SK-N-DZ (cell line): Measurements from ENCODE around the gene SIGMAR1.
"Not testable (repeated sequence)": the region's sequence is repeated elsewhere in the genome, so short reads cannot be mapped to it uniquely, and the experiment has no call there.

Experiments used
- DNase-seq: peaks from one replicate; pipeline ENCODE4 v3.0.0-alpha.2; 2015; ENCODE audit warnings: low spot score

The SIGMAR1 gene

DNA sequence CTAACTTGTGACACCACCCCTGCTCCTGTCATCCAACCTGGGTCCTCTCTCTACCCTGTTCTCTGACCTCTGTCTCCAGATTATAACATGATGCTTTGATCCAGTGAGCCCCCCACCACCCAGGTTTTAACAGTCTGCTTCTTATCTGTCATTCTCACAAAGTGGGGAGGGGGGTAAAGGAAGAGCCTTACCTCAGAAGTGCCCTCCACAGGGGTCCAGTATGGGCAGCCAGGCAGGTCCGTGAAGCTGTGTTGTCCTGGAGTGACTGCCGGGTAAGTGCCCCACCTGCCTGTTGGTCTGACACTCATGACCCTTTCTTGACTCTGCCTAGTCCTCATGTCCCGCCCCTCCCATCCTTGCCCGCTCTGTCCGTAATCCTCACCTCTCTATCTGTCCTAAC lies 17.8 kb upstream of the SIGMAR1 start:
- no peak for DNase-seq

DNA sequence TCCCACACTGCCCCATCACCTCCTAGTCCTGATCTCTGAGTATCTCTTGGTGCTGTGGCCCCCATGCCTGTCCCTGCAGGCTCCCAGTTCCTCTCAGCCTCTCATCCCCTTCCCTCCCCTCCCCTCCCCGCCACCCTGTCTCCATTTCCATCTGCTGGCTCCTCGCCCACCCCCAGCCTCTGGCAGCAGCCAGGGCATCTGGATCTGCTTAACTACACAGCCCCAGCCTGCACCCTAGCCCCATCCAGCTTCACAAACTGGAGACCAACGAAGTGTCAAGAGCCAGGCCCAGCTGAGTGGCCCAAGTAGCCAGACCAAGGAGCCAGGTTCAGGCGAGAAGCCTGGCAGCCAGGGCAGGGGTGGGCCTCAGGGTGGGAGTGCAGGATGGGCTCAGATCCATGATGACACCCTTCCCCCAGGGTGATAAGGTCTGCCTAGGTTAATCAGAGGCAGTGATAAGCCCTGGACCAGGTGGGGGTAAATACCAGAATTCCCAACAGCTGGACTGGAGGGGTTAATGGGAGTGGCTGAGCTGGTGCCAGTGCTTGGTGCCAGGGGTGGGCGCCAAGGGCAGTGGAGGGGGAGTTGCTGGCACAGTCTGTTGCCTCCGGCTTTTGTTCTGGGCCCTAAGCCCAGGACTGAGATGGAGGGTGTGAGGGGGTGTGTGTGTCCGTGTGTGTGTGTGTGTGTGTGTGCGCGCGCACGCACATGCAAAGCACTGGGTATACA lies 16.9 kb upstream of the SIGMAR1 start:
- peak; percentile 79 for DNase-seq

DNA sequence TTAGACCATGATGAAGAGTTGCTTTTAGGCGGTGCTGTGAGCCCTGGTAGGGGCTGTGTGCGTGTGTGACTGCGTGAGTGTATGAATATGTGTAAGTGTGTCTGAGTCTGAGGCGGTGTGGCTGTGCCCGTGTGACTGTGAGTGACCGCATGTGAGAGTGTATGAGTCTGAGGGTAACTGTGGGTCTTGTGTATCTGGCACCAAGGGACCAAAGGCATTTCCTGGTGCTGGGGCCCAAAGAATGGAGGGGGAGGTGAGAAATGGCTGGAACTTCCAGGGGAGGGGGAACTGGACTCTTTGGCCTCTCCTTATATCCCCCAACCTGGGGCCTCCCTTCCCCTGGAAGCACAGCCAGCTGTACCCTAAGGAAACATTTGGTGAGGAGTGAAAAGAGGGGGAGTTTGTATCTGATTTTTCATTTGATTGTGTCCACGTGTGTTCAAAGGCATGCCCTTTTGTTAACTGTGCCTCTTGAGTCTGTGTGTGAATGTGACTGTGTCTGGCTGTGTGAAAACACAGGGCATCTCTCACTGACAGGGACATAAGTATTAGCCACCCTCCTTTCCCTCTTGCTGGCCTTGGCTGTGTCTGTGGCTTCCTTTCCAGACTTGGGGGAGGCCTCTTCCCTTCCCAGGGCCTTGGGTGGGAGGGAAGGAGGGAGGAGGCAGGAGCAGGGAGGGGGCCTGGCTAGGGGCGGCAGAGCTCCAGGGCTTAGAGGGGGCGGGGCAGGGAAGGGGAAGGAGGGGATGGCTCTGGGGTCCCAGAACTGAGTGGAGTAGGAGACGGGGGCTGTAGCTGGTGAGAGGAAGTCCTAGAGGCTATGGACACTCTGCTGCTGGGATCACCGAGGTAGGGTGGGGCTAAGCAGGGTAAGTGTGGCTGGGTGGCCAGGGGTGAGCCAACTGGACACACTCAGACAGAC lies 15.8 kb upstream of the SIGMAR1 start:
- peak; percentile 73 for DNase-seq

DNA sequence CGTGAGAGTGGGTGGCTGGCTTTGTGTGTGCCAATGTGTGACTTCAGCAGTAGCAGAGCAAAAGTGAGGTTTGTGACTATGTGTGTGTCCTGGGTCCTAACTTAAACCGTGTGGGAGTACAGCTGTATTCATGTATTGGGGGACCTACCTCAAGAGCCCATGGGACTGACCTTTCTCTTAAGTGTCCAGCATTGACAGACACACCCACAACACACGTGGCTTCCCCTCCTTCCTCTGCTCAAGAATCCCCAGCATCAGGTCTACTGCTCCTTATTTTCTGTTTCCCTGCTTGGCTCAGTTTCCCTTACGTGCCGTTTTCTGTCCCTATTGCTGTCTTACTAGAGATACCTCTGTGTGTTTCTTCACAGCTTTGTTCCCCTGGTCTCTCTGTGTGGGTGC lies 15.0 kb upstream of the SIGMAR1 start:
- DNase-seq = no peak

DNA sequence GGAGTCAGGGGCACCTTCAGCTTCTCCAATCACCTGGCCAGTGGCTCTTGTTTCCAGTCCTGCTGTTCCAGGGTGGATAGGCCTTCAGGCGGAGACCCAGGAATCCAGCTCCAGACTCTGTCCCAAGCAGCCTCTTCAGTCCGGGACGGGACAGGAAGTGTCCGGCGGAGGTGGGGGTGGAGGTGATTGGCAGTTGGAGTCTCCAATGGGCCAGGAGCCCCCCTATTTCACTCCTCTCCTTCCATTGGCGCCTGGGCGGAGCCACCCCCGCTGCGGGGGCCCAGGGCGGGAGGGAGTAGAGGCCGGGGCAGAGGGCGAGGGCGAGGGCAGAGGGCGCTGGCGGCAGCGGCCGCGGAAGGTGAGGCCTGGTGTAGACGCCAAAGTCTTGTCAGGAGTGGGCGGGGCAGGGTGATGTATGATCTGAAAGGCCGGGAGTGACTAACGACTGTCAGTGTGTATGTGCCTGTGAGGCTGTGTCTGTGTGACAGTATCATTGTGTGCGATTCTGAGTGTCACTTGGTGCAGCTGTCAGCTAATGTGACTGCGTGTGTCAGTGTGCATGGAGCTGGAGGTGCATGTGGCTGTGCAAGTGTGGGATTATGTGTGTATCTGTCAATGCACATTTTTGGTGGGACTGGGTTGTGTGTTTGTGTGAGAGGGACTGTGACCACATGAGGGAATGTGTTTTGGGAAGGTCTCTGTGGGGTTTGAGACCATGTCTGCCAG lies 14.5 kb upstream of the SIGMAR1 start, which contains the start of gene IL11RA:
IL11RA (plus strand) TSS at position 310 of the 726 bp plus-strand sequence. CDS start 3,033 bp downstream, outside the sequence.
- DNase-seq = peak; percentile 87

DNA sequence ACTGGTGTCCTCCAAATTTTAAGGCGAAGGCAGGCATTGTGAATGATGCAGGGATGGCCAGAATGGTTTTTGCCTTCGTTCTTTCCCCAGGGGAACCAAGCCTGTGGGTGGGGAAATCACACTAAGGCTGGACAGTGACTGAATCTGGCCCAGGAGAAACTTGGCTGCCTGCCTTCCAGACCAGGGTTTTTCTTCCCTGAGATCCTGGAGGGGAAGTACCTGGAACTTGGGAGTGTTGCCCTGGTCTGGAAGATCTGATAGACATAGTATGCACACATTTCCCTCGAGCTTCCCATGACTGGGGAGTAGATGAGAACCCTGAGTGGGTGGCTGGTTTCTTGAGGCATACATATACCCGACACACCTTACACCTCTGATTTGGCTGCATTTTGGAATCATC lies 13.7 kb upstream of the SIGMAR1 start:
- no peak for DNase-seq

DNA sequence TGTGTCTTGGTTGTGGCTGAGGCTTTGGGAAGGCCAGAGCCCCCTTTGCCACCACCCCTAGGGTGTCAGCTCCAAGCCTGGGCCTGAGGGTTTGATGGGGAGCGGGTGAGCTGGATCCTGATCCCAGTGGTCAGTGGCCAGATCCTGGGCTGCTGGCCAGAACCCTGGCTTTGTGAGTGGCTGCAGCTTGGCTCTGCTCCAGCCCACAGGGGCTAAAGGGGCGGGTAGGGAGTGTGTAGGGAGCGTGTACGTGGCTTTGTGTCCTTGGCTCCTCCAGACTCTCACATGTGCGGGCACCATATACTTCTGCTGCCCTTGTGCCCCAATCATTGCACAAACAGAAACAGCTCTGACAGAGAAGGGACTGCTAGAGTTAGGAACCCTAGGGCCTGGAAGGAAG lies 13.2 kb upstream of the SIGMAR1 start:
- DNase-seq = no peak

DNA sequence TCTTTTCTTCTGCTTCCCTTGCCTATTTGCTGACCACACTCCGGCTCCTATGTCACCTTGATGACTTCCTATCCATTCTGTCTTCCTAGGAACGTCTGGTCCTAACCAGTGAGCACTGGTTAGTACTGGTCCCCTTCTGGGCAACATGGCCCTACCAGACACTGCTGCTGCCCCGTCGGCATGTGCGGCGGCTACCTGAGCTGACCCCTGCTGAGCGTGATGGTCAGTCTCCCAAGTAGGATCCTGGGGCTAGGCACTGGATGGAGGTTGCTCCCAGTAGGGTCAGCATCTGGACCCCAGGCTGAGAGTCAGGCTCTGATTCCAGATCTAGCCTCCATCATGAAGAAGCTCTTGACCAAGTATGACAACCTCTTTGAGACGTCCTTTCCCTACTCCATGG lies 11.1 kb upstream of the SIGMAR1 start:
- DNase-seq = no peak

DNA sequence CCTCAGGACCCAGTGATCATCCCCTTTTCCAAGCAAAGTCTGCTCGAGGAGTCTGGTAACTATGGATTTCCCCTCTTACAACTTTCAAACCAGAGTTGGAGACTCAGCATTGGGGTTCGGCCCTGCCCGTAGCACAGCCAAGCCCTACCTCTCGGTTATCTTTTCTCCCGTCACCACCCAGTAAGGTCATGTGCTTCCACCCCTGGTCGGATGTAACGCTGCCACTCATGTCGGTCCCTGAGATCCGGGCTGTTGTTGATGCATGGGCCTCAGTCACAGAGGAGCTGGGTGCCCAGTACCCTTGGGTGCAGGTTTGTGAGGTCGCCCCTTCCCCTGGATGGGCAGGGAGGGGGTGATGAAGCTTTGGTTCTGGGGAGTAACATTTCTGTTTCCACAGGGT lies 10.1 kb upstream of the SIGMAR1 start:
- no peak for DNase-seq

DNA sequence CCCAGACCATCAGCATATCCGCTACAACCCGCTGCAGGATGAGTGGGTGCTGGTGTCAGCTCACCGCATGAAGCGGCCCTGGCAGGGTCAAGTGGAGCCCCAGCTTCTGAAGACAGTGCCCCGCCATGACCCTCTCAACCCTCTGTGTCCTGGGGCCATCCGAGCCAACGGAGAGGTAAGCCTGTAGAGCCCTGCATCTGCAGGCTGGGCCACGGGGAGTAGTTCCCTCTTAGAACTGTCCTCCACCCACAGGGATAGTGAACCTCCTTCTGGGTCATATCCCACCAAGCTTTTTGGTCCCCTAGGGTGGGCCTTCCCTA lies 9.5 kb upstream of the SIGMAR1 start:
- no peak for DNase-seq

DNA sequence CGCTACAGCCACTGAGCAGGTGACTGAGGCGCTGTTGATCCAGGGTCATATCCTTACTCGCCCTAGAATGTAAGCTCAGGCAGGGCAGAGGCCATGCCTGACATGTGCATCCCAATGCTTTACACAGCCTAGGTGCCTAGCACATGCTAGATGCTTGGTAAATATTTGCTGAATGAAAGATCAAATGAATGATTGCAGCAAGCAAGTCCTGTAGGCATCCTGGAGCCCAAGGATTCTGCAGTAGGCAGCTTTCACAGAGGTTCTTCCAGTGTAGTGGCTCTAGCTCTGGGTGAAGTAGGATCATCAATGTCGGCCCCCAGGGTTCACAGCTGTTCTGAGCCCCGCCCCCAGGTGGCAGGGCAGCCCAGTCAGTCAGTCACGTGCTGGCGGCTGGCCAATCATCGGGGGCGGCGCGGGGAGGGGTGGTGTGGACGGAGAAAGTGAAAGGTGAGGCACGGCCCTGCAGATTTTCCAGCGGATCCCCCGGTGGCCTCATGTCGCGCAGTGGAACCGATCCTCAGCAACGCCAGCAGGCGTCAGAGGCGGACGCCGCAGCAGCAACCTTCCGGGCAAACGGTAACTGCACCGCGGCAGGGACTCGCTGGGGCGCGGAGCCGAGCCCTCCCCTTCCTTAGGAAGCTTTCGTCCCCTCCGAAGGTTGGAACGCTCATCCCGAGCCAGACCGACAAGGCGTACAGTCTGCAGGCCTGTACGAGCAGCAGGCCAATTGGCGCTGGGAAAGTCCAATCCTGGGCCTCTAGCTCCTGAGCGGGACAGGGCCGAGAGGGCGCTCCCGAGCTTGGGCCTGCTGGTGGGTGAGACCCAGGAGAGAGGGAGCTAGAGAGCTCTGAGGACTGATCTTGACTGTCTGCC lies 8.9 kb upstream of the SIGMAR1 start, which contains the start of gene GALT:
GALT (plus strand) TSS at position 465 of the 873 bp plus-strand sequence; CDS start at position 495, 30 bp downstream.
- peak; percentile 94 for DNase-seq

DNA sequence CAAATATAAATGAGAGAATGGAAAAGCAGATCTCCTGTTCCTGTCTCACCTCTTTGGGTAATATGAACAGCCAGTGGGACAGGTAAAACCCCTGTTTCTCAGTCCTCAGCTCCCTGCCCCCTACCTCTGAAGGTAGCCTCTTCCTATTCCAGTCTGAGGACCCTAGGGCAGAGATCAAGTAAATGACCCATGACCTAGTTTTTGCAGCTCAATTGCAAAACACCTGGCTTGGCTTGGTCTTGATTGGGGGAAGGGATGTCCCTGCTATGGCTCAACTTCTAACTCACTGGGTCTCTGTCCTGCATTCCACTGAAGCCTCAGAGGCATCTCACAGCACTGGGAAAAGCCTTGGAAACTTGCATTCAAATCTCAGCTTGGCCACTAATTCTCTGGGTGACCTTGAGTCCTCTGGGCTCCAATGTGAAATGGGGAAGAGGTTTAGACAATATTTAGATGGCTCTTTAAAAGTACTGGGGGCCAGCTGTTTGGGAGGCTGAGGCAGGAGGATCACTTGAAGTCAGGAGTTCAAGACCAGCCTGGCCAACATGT lies 7.3 kb upstream of the SIGMAR1 start:
- DNase-seq = no peak

DNA sequence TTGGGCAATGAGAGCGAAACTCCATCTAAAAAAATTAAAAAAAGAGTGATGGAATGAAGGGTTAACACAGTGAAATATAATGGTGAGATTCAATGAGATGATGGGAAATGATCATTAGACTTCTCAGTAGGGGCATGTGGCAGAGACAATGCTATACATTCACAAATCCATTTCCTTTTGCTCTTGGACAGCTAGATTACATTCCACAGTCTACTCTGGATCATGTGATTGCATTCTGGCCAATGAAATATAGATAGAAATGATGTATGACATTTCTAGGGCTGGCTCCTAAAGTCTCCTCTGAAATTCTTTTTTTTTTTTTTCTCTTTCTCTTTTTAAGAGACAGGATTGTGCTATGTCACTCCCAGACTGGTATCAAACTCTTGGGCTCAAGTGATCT lies 5.1 kb upstream of the SIGMAR1 start:
- no peak for DNase-seq

DNA sequence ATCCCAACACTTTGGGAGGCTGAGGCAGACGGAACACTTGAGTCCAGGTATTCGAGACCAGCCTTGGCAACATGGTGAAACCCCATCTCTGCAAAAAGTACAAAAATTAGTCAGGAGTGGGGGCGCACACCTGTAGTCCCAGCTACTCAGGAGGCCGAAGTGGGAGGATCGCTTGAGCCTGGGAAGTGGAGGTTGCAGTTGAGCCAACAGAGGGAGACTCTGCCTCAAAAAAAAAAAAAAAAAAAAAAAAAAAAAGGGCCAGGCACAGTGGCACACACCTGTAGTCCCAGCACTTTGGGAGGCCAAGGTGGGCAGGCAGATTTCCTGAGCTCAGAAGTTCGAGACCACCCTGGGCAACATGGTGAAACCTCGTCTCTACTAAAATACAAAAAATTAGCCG lies 1.7 kb upstream of the SIGMAR1 start:
- DNase-seq = not testable (repeated sequence)

DNA sequence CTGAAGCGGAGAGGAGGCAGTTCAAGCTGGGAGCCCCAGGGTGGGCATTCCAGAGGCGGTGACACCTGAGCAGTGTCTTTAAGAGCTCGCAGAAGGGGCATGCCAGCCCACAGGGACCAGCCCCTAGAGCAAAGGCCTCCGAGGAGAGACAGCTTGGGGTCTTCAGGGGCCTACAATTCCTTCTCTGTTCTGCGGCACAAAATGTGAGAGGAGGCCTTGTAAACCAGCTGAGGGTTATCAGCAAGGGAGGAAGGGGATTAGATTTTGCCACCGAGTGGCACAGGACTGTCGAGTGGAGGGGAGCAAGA lies 505 bp upstream of the SIGMAR1 start:
- DNase-seq = no peak

DNA sequence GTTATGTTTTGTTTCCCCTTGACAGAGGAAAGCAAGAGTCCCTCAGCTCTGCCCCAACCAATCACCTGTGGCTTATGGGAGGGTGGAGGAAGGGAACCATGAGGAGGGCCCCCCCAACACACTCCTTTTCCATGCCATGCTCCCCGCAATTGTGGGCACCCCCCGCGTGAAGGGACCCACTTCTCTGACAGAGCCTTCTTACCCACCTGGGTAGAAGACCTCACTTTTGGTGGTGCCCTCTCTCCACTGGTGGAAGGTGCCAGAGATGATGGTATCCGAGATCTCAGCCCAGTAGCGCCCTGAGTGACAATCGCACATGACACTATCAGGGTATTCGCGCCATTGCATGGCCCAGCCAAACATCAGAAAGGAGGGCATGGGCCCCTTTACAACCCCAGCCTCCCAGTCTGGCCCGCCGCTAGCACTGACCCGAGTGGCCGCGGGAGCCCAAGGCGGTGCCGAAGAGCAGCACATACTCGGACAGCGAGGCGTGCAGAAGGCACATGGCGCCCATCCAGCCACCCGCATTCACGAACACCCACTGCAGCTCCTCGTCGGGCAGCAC lies 714 bp downstream of the SIGMAR1 start:
- DNase-seq = no peak

DNA sequence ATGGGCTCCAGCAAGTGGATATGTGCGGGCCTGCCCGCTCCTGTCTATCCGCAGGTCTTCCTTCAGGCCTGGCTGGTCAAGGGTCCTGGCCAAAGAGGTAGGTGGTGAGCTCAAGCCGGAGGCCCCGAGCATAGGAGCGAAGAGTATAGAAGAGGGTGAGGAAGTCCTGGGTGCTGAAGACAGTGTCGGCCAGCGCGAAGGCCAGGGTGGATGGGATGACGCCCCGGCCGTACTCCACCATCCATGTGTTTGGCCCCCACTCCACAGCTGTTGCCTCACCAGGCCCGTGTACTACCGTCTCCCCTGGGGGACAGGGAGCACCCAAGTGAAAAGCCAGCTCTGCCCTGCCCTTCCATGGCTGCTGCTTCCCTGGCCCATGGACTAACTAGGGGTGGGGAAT lies 2.0 kb downstream of the SIGMAR1 start:
- DNase-seq = no peak

DNA sequence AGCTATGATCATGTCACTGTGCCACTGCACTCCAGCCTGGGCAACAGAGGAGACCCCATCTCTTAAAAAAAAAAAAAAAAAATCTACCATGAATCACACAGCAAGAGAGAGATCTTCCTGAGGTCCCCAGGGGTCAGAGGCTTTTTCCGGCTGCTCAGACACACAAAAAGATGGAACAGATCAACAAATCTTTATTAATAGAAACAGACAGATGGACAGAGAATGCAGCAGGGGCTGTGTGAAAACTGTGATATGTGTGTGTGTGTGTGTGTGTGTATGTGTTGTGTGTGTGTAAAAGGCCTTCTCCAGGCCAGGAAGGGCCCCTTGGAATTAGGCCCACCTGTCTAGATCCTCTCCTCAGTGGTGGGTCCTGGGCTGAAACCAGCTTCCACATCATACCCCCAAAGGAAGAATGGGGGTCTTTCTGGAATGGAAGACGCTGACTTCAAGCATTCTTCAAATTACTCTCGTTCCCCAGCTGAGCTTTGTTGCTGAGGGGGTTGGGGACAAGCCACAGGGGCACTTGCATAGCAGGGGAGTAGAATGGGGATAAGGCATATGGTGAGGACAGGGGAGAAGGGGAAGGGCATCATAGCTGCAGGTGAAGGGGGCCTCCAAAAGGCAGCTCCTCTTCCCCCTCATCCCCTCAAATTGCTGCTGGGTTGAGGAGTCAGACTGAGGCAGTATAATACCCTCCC lies 2.9 kb downstream of the SIGMAR1 start:
- DNase-seq = no peak

DNA sequence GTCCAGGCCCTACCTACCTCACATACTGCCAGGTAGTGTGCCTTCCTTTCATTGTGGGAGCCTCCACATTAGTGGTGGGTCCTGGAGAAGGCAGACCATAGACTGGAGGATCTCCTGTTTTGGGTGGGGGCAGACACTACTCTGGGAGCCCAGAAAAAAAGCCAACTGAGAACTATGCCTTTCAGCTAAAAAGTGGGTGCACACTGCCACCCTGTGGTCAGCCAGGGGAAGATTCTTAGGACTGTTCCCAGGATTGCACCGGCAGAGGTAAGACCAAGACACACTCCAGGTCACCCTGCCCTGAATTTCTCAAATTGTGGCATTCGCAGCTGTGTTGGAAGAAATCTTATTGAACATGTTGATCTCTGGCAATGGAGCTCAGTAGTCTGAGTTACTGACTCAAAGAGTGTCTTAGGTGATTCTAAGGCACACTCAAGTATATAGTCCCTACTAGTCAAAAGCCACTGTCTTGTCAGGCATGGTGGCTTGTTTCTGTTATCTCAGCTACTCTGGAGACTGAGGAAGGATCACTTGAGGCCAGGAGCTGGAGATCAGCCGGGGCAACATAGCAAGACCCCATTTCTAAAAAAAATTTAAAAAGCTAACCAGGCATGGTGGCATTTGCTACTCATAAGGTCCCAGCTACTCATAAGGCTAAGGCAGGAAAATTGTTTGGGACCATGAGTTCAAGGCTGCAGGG lies 3.6 kb downstream of the SIGMAR1 start:
- DNase-seq = peak; percentile 74
